GM21526 (cell line): ENCODE measurements around the gene C10orf90.

Experiments used
- ATAC-seq: cut with Tn5 transposase; IDR thresholded peaks from one replicate; pipeline ENCODE4 v1.9.1; 2021; ENCODE audit warnings: moderate library complexity; ENCODE audit not compliant: unreplicated experiment, low FRiP score

C10orf90 gene

DNA sequence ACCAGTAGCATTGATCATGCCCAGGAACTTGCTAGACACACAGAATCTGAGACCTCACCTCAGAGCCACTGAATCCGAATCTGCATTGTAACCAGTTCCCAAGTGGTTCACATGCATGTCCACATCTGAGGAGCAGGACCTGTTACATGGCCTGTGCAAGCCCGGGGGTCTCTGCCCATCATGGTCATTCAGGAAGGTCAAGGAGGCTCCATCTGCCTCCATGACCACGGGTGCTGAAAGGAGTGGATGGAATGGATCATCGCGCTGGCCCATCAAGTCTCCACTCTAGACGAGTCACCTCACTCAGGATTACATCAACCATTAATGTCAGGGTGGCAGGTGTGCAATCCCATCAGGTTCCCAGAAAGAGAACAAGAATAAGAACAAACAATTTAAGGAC is 196.5 kb downstream of the C10orf90 start:
- no peak for ATAC-seq

DNA sequence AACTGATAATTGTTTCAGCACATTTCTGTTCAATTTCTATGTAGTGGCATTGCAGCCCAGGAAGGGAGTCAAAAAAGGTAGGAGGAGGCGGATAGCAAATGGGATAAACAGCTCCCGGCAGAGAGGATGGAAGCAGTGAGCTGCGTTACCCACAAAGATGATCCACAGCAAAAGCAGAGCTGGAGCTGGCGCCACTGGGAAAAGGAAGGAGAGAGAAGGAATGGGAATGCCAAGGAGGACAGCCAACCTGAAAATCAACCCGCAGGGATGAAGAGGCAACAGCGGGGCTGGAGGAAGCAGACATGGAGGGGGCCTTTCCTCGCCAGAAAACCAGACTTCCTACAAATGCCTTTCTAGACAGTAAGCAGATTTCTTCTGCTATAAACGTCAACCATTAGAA is 199.5 kb downstream of the C10orf90 start:
- no peak for ATAC-seq

DNA sequence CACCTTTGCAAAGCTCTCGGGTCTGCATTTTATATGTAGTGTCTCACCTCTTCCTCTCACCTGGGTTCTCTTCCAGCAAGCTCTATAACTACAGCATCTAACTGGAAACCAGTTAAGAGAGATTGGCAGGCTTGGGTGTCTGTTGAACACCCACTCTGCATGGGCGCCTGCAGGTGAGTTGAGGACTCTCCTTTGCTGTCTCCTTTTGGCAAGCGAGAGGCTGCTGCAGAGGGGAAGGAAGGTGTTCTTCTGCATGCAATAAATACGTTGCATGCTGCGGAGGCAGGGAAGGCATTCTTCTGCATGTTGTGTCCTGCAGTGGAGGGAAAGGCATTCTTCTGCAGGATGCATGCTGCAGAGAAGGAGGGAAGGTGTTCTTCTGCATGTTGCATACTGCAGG is 200.8 kb downstream of the C10orf90 start:
- no peak for ATAC-seq

DNA sequence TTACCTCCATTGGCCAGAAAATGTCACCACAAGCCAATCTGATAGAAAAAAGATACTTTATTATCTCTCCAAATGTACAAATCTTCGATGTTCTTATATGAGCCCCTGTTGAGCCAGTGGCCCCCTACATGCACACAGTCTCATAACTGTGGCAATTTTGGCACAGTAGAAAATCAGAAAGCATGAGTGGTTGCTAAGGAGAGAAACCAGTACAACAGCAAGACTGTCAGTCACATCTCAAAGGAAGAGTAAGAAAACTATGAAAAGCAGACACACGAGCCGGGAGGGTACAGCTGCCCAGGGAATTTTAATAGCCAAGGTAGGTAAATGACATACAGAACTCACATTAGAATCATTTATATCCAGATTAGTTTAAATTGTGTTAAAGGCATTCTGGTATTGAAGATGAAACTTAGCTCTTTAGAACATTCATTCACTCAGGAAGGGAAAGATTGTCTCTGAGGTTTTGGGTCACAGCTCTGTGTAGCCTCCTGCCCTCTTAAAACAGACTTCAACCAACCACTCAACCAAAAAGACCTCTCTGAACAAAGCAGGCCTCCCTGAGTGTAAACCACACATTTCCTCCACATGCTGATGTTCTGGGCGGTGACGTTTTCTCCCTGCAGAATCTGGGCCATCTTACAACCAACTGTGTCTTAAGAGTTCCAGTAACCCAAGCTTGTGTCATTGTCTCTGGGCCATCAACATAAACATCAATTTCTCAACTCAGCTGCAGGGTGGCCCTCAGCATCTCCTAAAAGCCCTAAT is 201.4 kb downstream of the C10orf90 start:
- ATAC-seq: no peak

DNA sequence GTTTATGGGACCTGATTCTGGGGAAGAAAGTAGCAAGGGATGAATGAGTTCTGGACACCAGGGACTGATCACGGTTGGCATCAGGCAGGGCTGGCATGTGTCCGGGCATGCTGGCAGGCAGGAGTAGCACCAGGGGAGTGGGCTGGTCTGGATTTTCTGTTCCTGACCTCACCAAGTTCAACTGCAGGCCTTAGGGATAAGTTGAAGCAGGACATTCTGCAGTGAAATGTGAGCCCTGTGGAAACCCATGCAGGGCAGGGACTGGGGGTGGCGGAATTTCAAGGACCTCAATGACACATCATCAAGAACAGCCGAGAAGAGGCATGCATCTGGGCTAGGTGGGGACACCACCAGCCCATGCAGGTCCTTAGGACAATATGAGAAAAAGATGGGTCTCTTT is 202.0 kb downstream of the C10orf90 start:
- no peak for ATAC-seq

DNA sequence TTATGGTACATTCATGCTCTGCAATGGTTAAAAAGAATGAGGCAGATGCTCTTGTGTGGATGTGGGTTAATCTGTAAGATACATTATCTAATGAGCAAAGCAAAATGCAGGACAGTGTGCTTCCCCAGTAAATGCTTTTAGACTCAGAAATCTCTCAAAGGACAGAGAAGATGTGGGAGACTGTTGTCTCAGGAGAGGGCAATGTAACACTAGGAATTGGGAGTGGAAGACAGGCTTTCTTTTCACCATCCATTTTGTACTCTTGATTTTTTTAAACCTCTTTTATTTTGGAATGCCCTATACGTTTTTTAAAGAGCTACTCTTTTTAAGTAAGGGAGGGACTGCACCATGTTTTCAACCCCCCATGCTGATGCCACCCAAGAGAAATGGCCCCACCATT is 204.7 kb downstream of the C10orf90 start:
- ATAC-seq: no peak

DNA sequence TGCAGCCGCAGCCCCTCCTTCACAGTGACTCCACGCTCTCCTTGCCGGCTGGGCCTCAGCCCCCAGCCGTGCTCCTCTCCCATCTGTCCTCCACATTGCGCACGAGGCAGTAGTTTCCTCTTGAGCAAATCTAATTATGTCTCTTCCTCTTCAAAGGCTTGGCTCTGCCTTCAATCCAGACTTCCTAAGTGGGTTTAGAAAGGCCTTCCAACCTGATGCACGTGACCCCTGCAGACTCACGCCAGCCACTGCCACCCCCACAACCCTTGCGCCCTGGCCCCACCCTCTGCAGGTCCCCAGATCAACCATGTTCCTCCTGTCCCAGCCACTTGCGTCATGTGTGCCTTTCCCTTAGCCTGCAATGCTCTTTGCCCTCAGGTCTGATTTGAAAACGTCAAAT is 207.2 kb downstream of the C10orf90 start:
- ATAC-seq: no peak

DNA sequence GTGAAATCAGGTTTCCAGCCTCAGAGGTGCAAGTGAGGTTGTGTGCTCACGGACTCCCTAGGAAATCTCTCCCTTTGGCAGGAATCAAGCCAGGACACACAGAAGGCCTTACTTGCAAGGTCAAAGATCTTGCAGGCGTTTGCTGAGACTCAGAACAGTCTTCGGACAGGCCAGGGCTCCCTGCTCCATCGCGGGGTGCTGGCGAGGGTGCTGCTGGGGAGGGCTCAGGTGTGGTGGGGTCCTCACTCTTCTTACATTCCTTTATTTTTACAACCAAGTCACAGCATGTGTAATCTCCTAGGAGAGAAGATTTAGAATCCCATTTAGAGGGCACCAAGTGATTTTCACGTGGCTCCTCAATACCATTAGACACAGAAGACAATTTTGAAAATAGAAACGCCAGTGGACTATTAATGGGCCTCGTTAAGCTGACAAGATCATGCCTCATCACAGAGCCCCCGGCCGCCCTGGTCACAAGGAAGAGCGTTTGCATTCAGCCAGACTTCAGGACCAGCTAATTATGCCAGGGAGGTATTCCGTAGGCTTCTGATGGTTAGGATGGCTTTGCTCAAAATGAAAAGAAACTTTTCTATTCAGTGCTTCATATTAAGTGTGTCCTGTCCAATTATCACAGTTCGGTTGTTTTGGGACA is 209.1 kb downstream of the C10orf90 start:
- no peak for ATAC-seq

DNA sequence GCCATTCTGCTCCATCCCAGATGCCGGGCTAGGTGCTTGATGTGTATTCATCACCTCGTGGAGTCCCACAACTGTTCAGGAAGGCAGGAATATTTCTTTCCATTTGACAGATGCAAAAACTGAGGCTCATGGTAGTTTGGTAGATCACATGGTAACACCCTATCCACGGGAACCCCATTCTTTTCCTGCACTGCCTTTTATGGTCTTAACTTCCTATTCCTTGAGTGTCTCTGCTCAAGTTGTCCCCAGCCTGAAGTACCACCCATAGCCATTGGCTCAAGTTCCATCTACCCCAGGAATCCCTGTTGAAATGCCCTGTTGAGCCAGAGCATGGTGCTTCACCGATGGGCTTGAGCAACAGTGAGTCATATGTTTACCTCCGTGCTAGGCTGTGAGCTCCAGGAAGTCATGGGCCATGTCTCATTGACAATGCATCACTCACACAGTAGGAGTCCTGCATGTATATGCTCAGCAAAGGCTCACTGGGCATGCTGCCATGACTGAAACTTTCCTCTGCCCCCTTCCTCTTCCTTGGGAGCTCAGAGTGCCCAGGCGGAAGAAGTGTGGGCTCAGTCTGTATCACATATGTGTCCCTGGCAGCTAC is 210.5 kb downstream of the C10orf90 start:
- no peak for ATAC-seq

DNA sequence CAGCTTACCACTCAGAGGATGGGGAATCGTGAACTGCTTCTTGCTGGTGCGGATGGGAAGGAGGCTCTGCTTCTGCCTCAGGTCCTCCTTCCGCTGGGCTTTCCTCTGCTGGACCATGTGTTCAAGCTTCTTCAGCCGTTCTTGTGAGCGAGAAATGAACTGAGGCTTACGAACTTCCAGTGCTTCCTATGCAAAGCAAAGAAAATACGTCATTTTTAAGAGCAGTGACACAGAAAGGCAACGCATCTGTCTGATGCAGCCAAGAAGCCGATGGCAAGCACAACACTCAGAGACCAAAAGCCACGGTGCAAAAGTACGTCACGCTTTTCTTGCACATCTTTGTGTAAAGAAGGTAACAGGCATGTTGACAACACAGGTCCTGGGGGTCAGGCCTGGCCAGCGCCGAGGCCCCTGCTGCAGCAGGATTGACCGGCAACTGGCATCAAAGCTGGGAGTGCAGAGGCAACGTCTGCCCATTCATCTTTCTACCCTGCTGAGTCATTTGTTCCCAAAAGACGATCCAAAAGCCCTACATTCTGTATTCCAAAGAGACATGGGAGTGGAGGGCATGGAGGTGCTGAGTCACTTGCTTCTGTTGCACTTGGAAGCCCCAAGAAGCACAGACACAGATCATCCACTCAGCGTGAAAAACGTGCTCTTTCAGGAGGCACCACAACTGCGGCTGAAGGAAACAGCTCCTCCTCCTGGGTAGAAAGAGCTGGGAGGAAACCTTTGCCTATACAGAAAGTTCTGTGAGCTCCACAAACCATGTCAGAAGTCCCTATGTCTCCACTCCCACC is 211.3 kb downstream of the C10orf90 start:
- no peak for ATAC-seq

DNA sequence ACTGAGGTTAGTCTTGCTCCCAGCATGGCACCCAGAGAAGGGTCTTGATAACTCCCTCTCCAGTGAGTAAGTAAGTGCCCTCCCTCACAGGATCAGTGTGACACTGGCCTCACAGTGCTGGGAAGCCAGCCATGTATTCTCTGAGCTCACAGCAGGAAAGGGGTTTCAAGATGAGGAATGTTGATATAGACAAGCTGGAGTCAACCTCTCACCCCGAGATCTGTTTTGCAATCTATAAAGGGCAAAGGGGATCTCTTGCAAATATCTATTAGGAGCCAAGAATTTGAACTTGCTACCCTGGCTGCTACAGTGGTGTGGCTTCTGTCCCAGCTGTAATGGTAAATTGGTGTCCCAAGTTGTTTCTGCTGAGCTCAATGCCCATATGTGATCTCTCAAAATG is 212.0 kb downstream of the C10orf90 start:
- ATAC-seq: no peak

DNA sequence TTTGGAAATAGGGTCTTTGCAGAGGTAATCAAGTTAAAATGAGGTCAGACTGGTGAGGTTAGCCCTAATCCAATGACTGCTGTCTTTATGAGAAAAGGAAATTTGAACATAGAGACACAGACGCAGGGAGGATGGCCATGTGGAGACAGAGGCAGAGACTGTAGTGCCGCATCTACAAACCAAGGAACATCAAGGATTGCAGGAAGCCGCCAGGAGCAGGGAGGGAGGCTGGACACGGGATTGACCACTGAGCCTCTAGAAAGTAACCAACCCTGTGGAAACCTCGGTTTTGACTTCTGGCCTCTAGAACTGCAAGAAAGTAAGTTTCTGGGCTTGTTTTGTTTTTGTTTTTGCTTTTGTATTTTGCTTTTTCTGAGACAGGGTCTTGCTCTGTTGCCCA is 213.9 kb downstream of the C10orf90 start:
- ATAC-seq: no peak

DNA sequence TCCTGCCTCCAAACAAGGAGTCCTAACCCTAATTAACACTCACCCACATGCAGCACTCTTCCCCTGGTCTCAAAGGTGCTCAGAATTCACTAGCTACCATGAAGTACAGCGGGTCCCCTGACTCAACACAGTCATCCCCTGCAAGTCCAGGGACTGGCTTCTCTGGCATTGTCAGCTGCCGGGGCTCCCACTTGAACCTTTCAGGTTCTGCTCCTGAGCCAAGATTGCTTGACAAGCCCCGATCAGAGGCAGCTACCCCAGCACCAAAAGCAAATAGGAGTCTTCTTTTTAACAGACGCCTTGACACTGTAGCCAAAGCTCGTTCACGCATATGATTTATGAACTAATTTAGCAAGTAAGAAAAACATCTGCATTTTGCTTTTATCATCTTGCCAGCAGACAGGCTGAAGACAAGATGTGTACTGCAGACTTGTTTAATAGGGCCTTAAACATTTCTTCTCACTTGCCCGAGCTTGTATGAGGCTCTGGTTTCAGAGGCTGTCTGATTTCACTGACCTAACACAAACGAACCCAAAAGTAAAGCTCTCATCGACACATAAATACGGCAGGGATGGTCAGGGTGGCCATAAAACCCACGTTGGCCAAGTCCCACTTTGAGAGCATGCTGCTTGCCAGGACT is 214.6 kb downstream of the C10orf90 start:
- no peak for ATAC-seq

DNA sequence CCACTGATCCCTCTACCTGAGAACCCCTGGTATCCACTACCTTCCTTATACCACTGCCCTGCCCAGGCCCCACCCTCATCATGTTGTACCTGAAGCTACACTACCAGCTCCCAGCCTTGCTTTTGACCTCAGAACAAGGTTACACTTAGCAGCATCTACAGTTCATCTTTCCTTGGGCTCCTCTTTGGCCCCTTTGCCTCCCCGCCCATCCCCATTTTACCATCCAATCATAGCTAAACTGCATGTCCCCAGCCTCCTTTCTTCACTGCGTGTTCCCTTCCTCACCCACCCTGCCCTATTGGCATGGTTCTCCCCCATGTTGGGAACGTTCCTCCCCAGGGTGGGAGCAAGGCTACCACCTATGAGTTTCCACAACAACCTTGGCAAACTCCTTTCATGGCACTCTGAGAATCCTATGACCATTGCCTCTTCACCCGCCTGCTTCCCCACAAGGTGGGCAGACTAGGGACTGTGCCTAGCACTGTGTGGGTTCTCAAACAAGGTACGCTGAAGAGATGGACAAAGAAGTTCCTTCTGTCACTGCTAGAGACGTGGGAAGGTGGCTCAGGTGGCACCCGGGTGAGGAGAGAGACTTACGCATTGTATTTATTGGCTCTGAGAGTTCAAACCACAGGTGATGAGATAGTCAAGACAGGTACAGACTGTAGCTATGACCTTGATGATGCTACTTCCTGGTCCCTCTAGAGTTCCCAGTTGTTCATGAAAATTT is 215.3 kb downstream of the C10orf90 start:
- no peak for ATAC-seq

DNA sequence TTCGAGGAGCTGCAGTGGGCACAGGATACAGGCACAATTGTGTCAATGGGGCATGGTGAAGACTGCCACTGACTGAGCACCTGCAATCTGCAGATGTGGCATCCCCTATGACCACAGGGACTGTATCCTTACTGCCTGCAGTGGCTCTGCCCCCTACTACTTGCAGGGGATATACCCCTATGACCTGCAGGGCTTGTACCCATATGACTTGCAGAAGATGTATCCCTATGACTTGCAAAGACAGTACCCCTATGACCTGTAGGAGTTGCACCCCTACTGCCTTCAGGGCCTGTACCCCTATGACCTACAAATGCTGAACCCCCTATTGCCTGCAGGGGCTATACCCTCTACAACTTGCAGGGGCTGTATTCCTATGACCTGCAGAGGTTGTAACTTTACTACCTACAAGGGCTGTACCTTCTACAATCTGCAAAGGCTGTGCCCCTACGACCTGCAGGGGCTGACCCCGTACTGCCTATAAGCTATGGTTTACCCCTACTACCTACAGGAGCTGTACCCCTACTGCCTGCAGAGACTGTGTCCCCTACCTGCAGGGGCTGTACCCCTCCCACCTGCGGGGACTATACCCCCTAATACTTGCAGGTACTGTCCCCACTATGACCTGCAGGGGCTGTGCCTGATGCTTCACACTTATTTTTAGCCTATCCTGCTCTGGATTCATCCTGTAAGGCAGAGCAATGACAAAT is 216.3 kb downstream of the C10orf90 start:
- no peak for ATAC-seq

DNA sequence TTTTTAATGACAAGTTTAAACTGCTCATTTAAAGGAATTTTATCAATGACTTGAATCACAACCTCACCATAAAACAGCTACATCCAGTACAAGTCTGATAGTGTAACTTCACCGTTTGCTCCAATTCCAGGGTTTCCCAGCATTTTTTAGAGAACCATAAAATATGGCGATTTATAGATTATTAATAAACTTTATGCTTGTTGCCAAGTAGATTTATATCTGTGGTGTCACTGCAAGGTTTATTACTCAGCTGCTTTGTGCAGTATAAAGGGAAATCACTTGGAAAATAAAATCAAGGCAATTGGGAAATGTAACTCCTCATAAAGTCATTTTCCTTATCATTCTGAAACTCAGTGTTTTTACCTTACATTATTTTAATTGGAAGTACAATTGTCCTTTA is 218.2 kb downstream of the C10orf90 start:
- ATAC-seq: no peak

DNA sequence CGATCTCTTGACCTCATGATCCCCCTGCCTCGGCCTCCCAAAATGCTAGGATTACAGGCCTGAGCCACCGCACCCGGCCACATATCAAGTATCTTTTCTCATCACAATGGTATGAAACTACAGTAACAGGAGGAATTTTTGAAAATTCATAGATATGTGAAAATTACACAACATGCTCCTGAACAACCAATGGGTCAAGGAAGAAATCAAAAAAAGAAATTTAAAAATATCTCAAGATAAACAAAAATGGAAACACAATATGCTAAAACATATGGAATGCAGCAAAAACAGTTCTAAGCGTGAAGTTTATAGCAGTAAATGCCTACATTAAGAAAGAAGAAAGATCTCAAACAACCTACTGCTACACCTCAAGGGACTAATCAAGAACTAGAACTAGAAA is 222.4 kb downstream of the C10orf90 start:
- ATAC-seq: no peak

DNA sequence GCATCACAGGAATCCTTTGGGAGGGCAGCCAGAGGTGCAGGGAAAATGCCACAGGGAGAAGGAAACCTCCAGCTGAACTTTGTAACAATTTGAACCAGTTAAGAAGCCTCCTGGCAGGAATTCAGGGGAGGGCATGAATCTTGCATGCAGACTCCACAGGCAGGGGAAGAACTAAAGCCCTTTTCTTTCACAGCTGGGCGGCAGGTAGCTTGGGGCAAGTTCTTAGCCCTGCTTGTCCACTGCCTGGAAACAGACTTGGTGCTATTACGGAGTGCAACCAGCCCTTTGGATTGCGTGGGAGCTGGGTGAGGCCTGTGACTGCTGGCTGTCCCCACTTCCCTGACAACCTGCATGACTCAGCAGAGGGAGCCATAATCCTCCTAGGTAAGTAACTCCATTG is 230.6 kb downstream of the C10orf90 start:
- ATAC-seq: no peak

DNA sequence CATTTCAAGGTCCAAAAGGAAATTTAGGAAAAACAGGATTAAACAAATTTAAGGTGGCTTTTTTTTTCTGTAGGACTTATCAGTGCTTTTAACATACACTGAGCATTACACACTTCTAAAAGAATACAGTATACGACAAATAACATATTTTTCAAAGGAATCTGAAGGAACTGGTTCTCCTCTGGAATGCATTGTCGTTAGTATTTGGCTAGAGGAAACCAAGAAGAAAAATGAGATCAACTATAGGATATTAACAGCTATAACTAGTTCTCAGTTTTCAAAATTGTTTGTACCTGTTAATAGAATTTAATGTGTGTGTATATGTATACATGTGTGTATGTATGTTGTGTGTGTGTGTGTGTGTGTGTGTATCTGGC is 232.1 kb downstream of the C10orf90 start:
- no peak for ATAC-seq
